Measurements from ENCODE around the gene AGR2. TPM values are rescaled to one million over a fixed set of nuclear protein-coding genes. Genes with fewer than 3 reads are reported as not detected.

The AGR2 gene
- total RNA-seq, 1 experiment from 2014 or later, result not detected

DNA sequence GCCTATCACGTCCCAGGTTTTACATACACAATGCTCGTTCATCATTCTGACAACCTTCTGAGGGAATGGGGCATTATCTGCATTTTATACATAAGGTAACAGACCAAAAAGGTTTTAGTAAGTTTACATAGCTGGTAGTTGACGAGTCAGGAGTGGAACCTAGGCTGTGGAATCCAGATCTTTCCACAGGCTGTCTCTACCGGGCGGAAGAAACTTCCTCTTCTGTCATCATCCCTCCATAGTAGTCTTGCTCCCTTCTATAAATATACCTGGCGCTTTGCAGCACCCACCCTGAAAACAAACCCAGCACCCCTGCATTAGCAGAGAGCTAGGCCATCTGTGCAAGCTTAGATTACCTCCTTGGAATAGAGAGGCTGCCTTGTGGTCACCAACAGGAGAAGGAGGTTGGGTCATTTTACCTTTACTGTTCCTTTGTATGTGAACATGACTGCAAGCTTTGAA, 49.9 kb downstream of the AGR2 start:
- H3K4me2 ChIP-seq (ENCODE audit: insufficient read depth, insufficient read length, low read length), result peak overlapping the region; percentile 68

More for the DNA sequence above, 49.9 kb downstream of the AGR2 start:
- Mint-ChIP-seq H3K4me3 (peak overlapping the region; percentile 72 to 91), H3K27me3 (ENCODE audit: low read depth) (peaks cover 16% of the 10 kb centered on the region), H3K9me3 (no peaks in the 10 kb centered on the region), H3K27ac (no peak overlapping the region), H3K4me1 (peaks cover 21 to 25% of the 10 kb centered on the region in 2 experiments), H3K36me3 (ENCODE audit: insufficient read depth in 1 of 3, low read depth in 3 of 3) (no peaks in the 10 kb centered on the region; a peak in 1 of 7 replicates)
- Histone ChIP-seq H3T11ph (ENCODE audit: low read length) (no peak overlapping the region), H3K79me2 (ENCODE audit: insufficient read depth, low read length) (no peaks in the 10 kb centered on the region), H2BK12ac (ENCODE audit: insufficient read length, low read depth, low read length) (no peak overlapping the region), H2BK5ac (ENCODE audit: insufficient read length, low read length) (no peak overlapping the region), H3K56ac (ENCODE audit: insufficient read length, low read depth, low read length) (no peak overlapping the region), H3K4ac (ENCODE audit: low read depth, low read length) (no peak overlapping the region), H3K79me1 (ENCODE audit: insufficient read depth, low read depth, low read length, poor library complexity, severe bottlenecking) (no peaks in the 10 kb centered on the region), H2AFZ (ENCODE audit: low read length) (no peak overlapping the region), H4K5ac (ENCODE audit: insufficient read length, low read depth, low read length) (no peak overlapping the region), H3K9me3 (ENCODE audit: control insufficient read depth, low read depth, low read length) (no peaks in the 10 kb centered on the region), H4K20me1 (ENCODE audit: control insufficient read depth, insufficient read depth, insufficient read length) (no peaks in the 10 kb centered on the region), H3K23ac (ENCODE audit: insufficient read length, low read depth, low read length) (no peak overlapping the region), H4K91ac (ENCODE audit: insufficient read length, low read depth, low read length) (no peak overlapping the region), H2AK5ac (ENCODE audit: insufficient read length, low read length) (no peak overlapping the region), H3K9ac (ENCODE audit: extremely low read depth, insufficient read length, low read length) (peak overlapping the region; percentile 14), H3K4me1 (ENCODE audit: insufficient read depth, low read length) (no peaks in the 10 kb centered on the region), H2BK120ac (ENCODE audit: low read depth, low read length, poor library complexity, severe bottlenecking) (no peak overlapping the region), H3K27me3 (ENCODE audit: insufficient read depth, low read length) (no peaks in the 10 kb centered on the region), H2BK20ac (ENCODE audit: low read depth, low read length, poor library complexity, severe bottlenecking) (no peak overlapping the region), H3K23me2 (ENCODE audit: insufficient read length, low read depth, low read length, poor library complexity, severe bottlenecking) (peaks cover 14% of the 10 kb centered on the region), H4K8ac (replicated peaks; ENCODE audit: insufficient read length, low read depth, low read length) (no peak overlapping the region), H3K27ac (ENCODE audit: insufficient read length, low read depth, low read length) (no peak overlapping the region), H3K14ac (ENCODE audit: insufficient read depth, low read length) (no peak overlapping the region), H2BK15ac (ENCODE audit: low read depth, low read length) (no peak overlapping the region), H3K18ac (ENCODE audit: insufficient read length, low read depth, low read length) (no peak overlapping the region)
- TF ChIP-seq, protein P1, sequence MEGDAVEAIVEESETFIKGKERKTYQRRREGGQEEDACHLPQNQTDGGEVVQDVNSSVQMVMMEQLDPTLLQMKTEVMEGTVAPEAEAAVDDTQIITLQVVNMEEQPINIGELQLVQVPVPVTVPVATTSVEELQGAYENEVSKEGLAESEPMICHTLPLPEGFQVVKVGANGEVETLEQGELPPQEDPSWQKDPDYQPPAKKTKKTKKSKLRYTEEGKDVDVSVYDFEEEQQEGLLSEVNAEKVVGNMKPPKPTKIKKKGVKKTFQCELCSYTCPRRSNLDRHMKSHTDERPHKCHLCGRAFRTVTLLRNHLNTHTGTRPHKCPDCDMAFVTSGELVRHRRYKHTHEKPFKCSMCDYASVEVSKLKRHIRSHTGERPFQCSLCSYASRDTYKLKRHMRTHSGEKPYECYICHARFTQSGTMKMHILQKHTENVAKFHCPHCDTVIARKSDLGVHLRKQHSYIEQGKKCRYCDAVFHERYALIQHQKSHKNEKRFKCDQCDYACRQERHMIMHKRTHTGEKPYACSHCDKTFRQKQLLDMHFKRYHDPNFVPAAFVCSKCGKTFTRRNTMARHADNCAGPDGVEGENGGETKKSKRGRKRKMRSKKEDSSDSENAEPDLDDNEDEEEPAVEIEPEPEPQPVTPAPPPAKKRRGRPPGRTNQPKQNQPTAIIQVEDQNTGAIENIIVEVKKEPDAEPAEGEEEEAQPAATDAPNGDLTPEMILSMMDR (conservative IDR thresholded peaks at IDR 0.05), result no peak
- WGBS (ENCODE audit: extremely low coverage, insufficient read length, low lambda C conversion rate), result no CpG with 5 or more reads among the region's 6 CpGs
- no peak for DNase-seq
